ENCODE results near the gene SYK. TPM values are rescaled to one million over a fixed set of nuclear protein-coding genes. Genes with fewer than 3 reads are reported as not detected.
"Not testable (repeated sequence)": the region's sequence is repeated elsewhere in the genome, so short reads cannot be mapped to it uniquely, and the experiment has no call there.

SYK gene
- total RNA-seq, 6 experiments from 2014 or later: 3.0 to 10.9 (median 3.7) TPM

DNA sequence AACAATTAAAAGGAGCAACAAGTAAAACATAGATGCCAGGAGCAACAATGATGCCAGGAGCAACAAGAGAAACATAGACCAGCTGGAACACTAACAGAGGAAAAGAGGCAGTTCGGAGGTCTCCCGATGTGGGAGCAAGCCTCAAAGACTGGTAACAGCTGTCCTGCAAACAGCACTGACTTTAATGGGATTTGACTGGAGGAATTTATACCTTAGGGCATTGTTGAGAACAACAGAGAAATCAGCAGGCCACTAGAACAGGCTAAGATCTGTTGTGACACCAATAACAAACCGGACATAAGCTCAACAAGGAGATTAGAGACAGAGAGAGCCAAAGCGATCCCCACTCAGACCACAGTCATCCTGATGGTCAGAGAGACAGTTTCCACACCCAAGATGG, 11.8 kb upstream of the SYK start:
- H3K36me3 ChIP-seq: no peaks in the 10 kb centered on the region
- no peaks in the 10 kb centered on the region for H3K9me3 ChIP-seq
- WGBS (ENCODE audit: insufficient coverage, low coverage, low lambda C conversion rate, missing lambda C conversion rate): 62% methylated on average over 3 of the region's 4 CpGs
- no peaks in the 10 kb centered on the region for H3K4me1 ChIP-seq
- intact Hi-C loops (cut with DNase I): no loop called here
- no peak for TF ChIP-seq CTCF (IDR thresholded peaks at IDR 0.05)
- TF ChIP-seq POLR2A (IDR thresholded peaks at IDR 0.05): no peak
- H3K27ac ChIP-seq: no peak overlapping the region
- no peaks in the 10 kb centered on the region for H3K27me3 ChIP-seq
- no peak for DNase-seq
- ATAC-seq: no peak
- no peak overlapping the region for H3K4me3 ChIP-seq

GRCh38 chr9:90793024-90793423, 8.6 kb upstream of the SYK start:
- ATAC-seq; H3K36me3 ChIP-seq; H3K27ac ChIP-seq; H3K27me3 ChIP-seq; DNase-seq; H3K4me1 ChIP-seq; H3K9me3 ChIP-seq; intact Hi-C loops (cut with DNase I); H3K4me3 ChIP-seq: not testable (repeated sequence)
- WGBS (ENCODE audit: insufficient coverage, low coverage, low lambda C conversion rate, missing lambda C conversion rate): no CpG with 5 or more reads among the region's 3 CpGs

DNA sequence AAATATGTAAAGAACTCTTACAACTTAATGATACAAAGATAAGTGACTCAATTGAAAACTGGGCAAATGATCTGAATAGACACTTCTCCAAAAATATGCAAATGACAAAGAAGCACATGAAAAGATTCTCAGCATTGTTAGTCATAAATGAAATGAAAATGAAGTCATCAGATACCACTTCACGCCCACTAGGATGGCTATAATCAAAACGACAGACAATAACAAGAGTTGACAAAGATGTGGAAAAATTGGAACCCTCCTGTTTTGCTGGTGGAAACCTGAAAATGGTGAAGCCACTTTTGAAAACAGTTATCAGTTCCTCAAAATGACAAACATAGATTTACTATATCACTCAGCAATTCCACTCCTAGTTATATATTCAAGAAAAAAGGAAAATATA, 7.9 kb upstream of the SYK start:
- no peaks in the 10 kb centered on the region for H3K4me1 ChIP-seq
- no peaks in the 10 kb centered on the region for H3K9me3 ChIP-seq
- H3K4me3 ChIP-seq: no peak overlapping the region
- H3K36me3 ChIP-seq: no peaks in the 10 kb centered on the region
- intact Hi-C loops (cut with DNase I): no loop called here
- no peak for DNase-seq
- WGBS (ENCODE audit: insufficient coverage, low coverage, low lambda C conversion rate, missing lambda C conversion rate): 38% methylated on average over 2 of the region's 2 CpGs
- no peak for TF ChIP-seq POLR2A (IDR thresholded peaks at IDR 0.05)
- TF ChIP-seq CTCF (IDR thresholded peaks at IDR 0.05): no peak
- H3K27me3 ChIP-seq: no peaks in the 10 kb centered on the region
- no peak for ATAC-seq
- no peak overlapping the region for H3K27ac ChIP-seq

GRCh38 chr9:90795084-90795483, 6.5 kb upstream of the SYK start:
- ATAC-seq (no peak), DNase-seq (no peak)
- no peak overlapping the region for H3K4me3 ChIP-seq
- H3K4me1 ChIP-seq: no peaks in the 10 kb centered on the region
- no peaks in the 10 kb centered on the region for H3K9me3 ChIP-seq
- intact Hi-C loops (cut with DNase I): no loop called here
- H3K27ac ChIP-seq: no peak overlapping the region
- TF ChIP-seq CTCF (IDR thresholded peaks at IDR 0.05): no peak
- no peak for TF ChIP-seq POLR2A (IDR thresholded peaks at IDR 0.05)
- H3K27me3 ChIP-seq: peaks cover 0 to 1% of the 10 kb centered on the region in 2 donors
- WGBS (ENCODE audit: insufficient coverage, low coverage, low lambda C conversion rate, missing lambda C conversion rate): 42% methylated on average over 3 of the region's 3 CpGs
- no peaks in the 10 kb centered on the region for H3K36me3 ChIP-seq

- no peaks in the 10 kb centered on the region for H3K36me3 ChIP-seq
- intact Hi-C loops (cut with DNase I): no loop called here
- H3K4me1 ChIP-seq: no peaks in the 10 kb centered on the region
- DNase-seq (no peak), ATAC-seq (peak in 2 of 4 donors; percentile 37 to 60)
- no peak overlapping the region for H3K4me3 ChIP-seq
- peaks cover 0 to 9% of the 10 kb centered on the region in 2 donors for H3K27me3 ChIP-seq
- H3K27ac ChIP-seq: no peak overlapping the region
- TF ChIP-seq CTCF (IDR thresholded peaks at IDR 0.05): no peak
- no peak for TF ChIP-seq POLR2A (IDR thresholded peaks at IDR 0.05)
- WGBS (ENCODE audit: insufficient coverage, low coverage, low lambda C conversion rate, missing lambda C conversion rate): 64% methylated on average over 5 of the region's 5 CpGs
- no peaks in the 10 kb centered on the region for H3K9me3 ChIP-seq
These were observed 5.7 kb upstream of the SYK start for GRCh38 chr9:90795871-90796317.
